ENCODE data around the gene LPCAT2. TPM values are rescaled to one million over a fixed set of nuclear protein-coding genes. Genes with fewer than 3 reads are reported as not detected.

The LPCAT2 gene
- total and polyA plus RNA-seq, 2 of the 13 experiments (the other 11 are each of a cell fraction or from before 2014, with no cell fraction given), result 9.9 to 17.6 TPM

- TF ChIP-seq ZBTB33 (CRISPR knock-in tag; IDR thresholded peaks at IDR 0.05), result peak; percentile 58
- TF ChIP-seq, protein P1, sequence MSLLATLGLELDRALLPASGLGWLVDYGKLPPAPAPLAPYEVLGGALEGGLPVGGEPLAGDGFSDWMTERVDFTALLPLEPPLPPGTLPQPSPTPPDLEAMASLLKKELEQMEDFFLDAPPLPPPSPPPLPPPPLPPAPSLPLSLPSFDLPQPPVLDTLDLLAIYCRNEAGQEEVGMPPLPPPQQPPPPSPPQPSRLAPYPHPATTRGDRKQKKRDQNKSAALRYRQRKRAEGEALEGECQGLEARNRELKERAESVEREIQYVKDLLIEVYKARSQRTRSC (CRISPR knock-in tag; IDR thresholded peaks at IDR 0.05; ENCODE audit: low read depth), result no peak
- TF ChIP-seq HMGXB4 (CRISPR knock-in tag; IDR thresholded peaks at IDR 0.05; ENCODE audit: borderline replicate concordance in 1 of 2, low read depth in 1 of 2), result peak in 1 of 2 experiments; percentile 32; a peak in 1 of 4 replicates
- no peak for TF ChIP-seq FOXP1 (IDR thresholded peaks at IDR 0.05)
- peak; percentile 65 for TF ChIP-seq FOXP1 (CRISPR knock-in tag; IDR thresholded peaks at IDR 0.05)
- no peak for TF ChIP-seq ZNF839 (CRISPR knock-in tag; IDR thresholded peaks at IDR 0.05; ENCODE audit: borderline replicate concordance)
- no peak for TF ChIP-seq ZNF496 (CRISPR knock-in tag; IDR thresholded peaks at IDR 0.05; ENCODE audit: insufficient replicate concordance)
- TF ChIP-seq ZNF780A (CRISPR knock-in tag; IDR thresholded peaks at IDR 0.05), result no peak
- TF ChIP-seq ZBTB21 (CRISPR knock-in tag; IDR thresholded peaks at IDR 0.05), result peak; percentile 83
- TF ChIP-seq SAFB2 (CRISPR knock-in tag; IDR thresholded peaks at IDR 0.05; ENCODE audit: borderline replicate concordance, low read depth), result no peak
- TF ChIP-seq EP300 (IDR thresholded peaks at IDR 0.05; ENCODE audit: low read depth in 2 of 2, low read length in 2 of 2), result peak in 1 of 2 experiments; percentile 79; a peak in 2 of 4 replicates
- TF ChIP-seq EP300 (CRISPR knock-in tag; IDR thresholded peaks at IDR 0.05; ENCODE audit: borderline replicate concordance), result peak; percentile 90
- TF ChIP-seq ZGPAT (CRISPR knock-in tag; IDR thresholded peaks at IDR 0.05), result peak; percentile 83
- no peak for TF ChIP-seq ATRX (CRISPR knock-in tag; IDR thresholded peaks at IDR 0.05; ENCODE audit: borderline replicate concordance)
- TF ChIP-seq, protein P2, sequence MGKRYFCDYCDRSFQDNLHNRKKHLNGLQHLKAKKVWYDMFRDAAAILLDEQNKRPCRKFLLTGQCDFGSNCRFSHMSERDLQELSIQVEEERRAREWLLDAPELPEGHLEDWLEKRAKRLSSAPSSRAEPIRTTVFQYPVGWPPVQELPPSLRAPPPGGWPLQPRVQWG (CRISPR knock-in tag; IDR thresholded peaks at IDR 0.05; ENCODE audit: borderline replicate concordance, low read depth), result no peak
- TF ChIP-seq ZNF44 (CRISPR knock-in tag; IDR thresholded peaks at IDR 0.05), result no peak
- no peak for TF ChIP-seq ZNF335 (CRISPR knock-in tag; IDR thresholded peaks at IDR 0.05)
- TF ChIP-seq SMARCC2 (IDR thresholded peaks at IDR 0.05), result no peak
- TF ChIP-seq KMT2B (CRISPR knock-in tag; IDR thresholded peaks at IDR 0.05), result no peak
- TF ChIP-seq, protein P3, sequence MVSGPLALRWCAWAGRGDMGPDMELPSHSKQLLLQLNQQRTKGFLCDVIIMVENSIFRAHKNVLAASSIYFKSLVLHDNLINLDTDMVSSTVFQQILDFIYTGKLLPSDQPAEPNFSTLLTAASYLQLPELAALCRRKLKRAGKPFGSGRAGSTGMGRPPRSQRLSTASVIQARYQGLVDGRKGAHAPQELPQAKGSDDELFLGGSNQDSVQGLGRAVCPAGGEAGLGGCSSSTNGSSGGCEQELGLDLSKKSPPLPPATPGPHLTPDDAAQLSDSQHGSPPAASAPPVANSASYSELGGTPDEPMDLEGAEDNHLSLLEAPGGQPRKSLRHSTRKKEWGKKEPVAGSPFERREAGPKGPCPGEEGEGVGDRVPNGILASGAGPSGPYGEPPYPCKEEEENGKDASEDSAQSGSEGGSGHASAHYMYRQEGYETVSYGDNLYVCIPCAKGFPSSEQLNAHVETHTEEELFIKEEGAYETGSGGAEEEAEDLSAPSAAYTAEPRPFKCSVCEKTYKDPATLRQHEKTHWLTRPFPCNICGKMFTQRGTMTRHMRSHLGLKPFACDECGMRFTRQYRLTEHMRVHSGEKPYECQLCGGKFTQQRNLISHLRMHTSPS (CRISPR knock-in tag; IDR thresholded peaks at IDR 0.05; ENCODE audit: low read depth), result no peak
- no peak for TF ChIP-seq ZNF251 (CRISPR knock-in tag; IDR thresholded peaks at IDR 0.05)
- no peak for TF ChIP-seq ZNF383 (CRISPR knock-in tag; IDR thresholded peaks at IDR 0.05; ENCODE audit: borderline replicate concordance)
These were observed 62.5 kb downstream of the LPCAT2 start (continued) for GRCh38 chr16:55571191-55571897.

All from HepG2 (cell line).